Measurements from ENCODE around the gene PPM1M. TPM values are rescaled to one million over a fixed set of nuclear protein-coding genes. Genes with fewer than 3 reads are reported as not detected.

Gene PPM1M
- total RNA-seq, 1 experiment from 2014 or later = 8.5 TPM

- TF ChIP-seq CTCF (conservative IDR thresholded peaks at IDR 0.05; ENCODE audit: low read depth, low read length) = no peak
- no peak for TF ChIP-seq EZH2phosphoT487 (IDR thresholded peaks at IDR 0.05; ENCODE audit: borderline replicate concordance, low read length)
- no peak for TF ChIP-seq EZH2 (IDR thresholded peaks at IDR 0.05; ENCODE audit: low read length, unreplicated experiment)
- no TSS peak for BruUV-seq (replicated peaks)
- Histone ChIP-seq H3K27ac (ENCODE audit: low read length) (peak overlapping the region; percentile 99), H3F3A (ENCODE audit: low read length, unreplicated experiment) (no peaks in the 10 kb centered on the region), H3K27me3 (ENCODE audit: low read length) (no peaks in the 10 kb centered on the region), H2AFZ (ENCODE audit: low read length) (peak overlapping the region; percentile 97; the same call in 1 of the 2 replicates), H3K9me2 (replicated peaks; ENCODE audit: low read length) (no peaks in the 10 kb centered on the region), H3K9ac (ENCODE audit: low read length) (peak overlapping the region; percentile 99), H3K9me3 (ENCODE audit: low read length) (no peaks in the 10 kb centered on the region), H3K36me3 (ENCODE audit: low read depth, low read length) (no peaks in the 10 kb centered on the region), H3K4me3 (ENCODE audit: low read length) (peak overlapping the region; percentile 90), H3K4me2 (ENCODE audit: low read length) (peak overlapping the region; percentile 85), H3K4me1 (ENCODE audit: insufficient read depth, low read length) (peaks cover 8% of the 10 kb centered on the region), H3K79me2 (ENCODE audit: low read length) (peaks cover 10% of the 10 kb centered on the region), H4K20me1 (ENCODE audit: low read length) (no peaks in the 10 kb centered on the region)
- ChIA-PET POLR2A (ENCODE audit: unreplicated experiment) (interaction anchor here (1.3 kb wide), 1 partner anchor 8 kb away, joined by 11 read pairs; the partner anchor contains the start of gene WDR82), CTCF (no interaction called here)
- DNase-seq (no peak), ATAC-seq (no peak)
- intact Hi-C loops (cut with micrococcal nuclease) = loop anchor here (5.0 kb wide), 1 partner anchor 134 kb away; the partner anchor contains the start of gene POC1A
These were observed 41.2 kb downstream of the PPM1M start for GRCh38 chr3:52286777-52287110.

- no TSS peak for BruUV-seq (replicated peaks)
- Histone ChIP-seq H3K9ac (ENCODE audit: low read length) (peak overlapping the region; percentile 99; the same call in 1 of the 2 replicates), H3K79me2 (ENCODE audit: low read length) (peaks cover 10% of the 10 kb centered on the region), H3K4me2 (ENCODE audit: low read length) (peak overlapping the region; percentile 85), H3F3A (ENCODE audit: low read length, unreplicated experiment) (no peaks in the 10 kb centered on the region), H3K9me3 (ENCODE audit: low read length) (no peaks in the 10 kb centered on the region), H3K27me3 (ENCODE audit: low read length) (no peaks in the 10 kb centered on the region), H3K4me1 (ENCODE audit: insufficient read depth, low read length) (peaks cover 15% of the 10 kb centered on the region), H4K20me1 (ENCODE audit: low read length) (no peaks in the 10 kb centered on the region), H3K9me2 (replicated peaks; ENCODE audit: low read length) (no peaks in the 10 kb centered on the region), H3K36me3 (ENCODE audit: low read depth, low read length) (no peaks in the 10 kb centered on the region), H3K4me3 (ENCODE audit: low read length) (peak overlapping the region; percentile 90; the same call in 1 of the 2 replicates), H2AFZ (ENCODE audit: low read length) (0 out of 2 replicates have a peak overlapping the region, but pooled peaks have one; percentile 97), H3K27ac (ENCODE audit: low read length) (no peak overlapping the region)
- ATAC-seq = no peak
- ChIA-PET CTCF (no interaction called here), POLR2A (ENCODE audit: unreplicated experiment) (no interaction called here)
- intact Hi-C loops (cut with micrococcal nuclease) = loop anchor here (5.0 kb wide), 1 partner anchor 136 kb away; the partner anchor contains the start of gene POC1A
- DNase-seq = no peak
- TF ChIP-seq EZH2 (IDR thresholded peaks at IDR 0.05; ENCODE audit: low read length, unreplicated experiment) (no peak), CTCF (conservative IDR thresholded peaks at IDR 0.05; ENCODE audit: low read depth, low read length) (no peak), EZH2phosphoT487 (IDR thresholded peaks at IDR 0.05; ENCODE audit: borderline replicate concordance, low read length) (no peak)
These were observed 43.1 kb downstream of the PPM1M start for GRCh38 chr3:52288674-52289073.

GRCh38 chr3:52289338-52289746 lies 43.8 kb downstream of the PPM1M start:
- no peaks in the 10 kb centered on the region for H3K9me3 ChIP-seq (ENCODE audit: low read length)
- POLR2A ChIA-PET (ENCODE audit: unreplicated experiment) = no interaction called here

More at GRCh38 chr3:52289338-52289746, 43.8 kb downstream of the PPM1M start:
- H3F3A ChIP-seq (ENCODE audit: low read length, unreplicated experiment) = no peaks in the 10 kb centered on the region
- H3K27me3 ChIP-seq (ENCODE audit: low read length) = no peaks in the 10 kb centered on the region
- ATAC-seq (no peak), DNase-seq (no peak)
- H3K79me2 ChIP-seq (ENCODE audit: low read length) = peaks cover 10% of the 10 kb centered on the region
- no peaks in the 10 kb centered on the region for H3K36me3 ChIP-seq (ENCODE audit: low read depth, low read length)
- CTCF ChIA-PET = no interaction called here
- no peaks in the 10 kb centered on the region for H3K9me2 ChIP-seq (replicated peaks; ENCODE audit: low read length)
- intact Hi-C loops (cut with micrococcal nuclease) = loop anchor here (5.0 kb wide), 1 partner anchor 137 kb away; the partner anchor contains the start of gene POC1A
- H3K4me1 ChIP-seq (ENCODE audit: insufficient read depth, low read length) = peaks cover 15% of the 10 kb centered on the region
- H3K27ac ChIP-seq (ENCODE audit: low read length) = no peak overlapping the region
- TF ChIP-seq EZH2phosphoT487 (IDR thresholded peaks at IDR 0.05; ENCODE audit: borderline replicate concordance, low read length) (no peak), CTCF (conservative IDR thresholded peaks at IDR 0.05; ENCODE audit: low read depth, low read length) (no peak)
- BruUV-seq (replicated peaks) = no TSS peak
- H4K20me1 ChIP-seq (ENCODE audit: low read length) = no peaks in the 10 kb centered on the region
- H2AFZ ChIP-seq (ENCODE audit: low read length) = no peak overlapping the region
- H3K9ac ChIP-seq (ENCODE audit: low read length) = no peak overlapping the region
- no peak overlapping the region for H3K4me3 ChIP-seq (ENCODE audit: low read length)
- H3K4me2 ChIP-seq (ENCODE audit: low read length) = no peak overlapping the region
